Measurements from ENCODE around the gene TTC12.

DNA sequence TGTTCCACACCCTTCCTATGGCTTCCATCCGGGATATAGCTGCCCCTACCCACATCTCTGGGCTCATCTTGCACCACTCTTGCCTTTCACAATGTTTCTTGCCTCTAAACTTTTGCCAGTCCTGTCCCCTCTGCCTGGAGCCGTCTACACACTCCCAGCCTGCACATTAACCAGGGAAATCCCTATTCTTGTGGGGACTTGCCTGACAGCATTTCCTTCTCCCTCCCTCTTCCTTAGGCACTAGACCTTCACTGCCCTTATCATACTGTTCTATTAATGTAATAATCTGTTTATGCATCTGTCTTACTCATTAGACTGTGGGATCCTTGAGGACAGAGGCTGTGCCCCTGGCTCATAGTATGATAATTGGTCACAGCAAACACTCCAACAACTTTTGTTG, 5.8 kb upstream of the TTC12 start:
- TF ChIP-seq RERE (CRISPR knock-in tag; IDR thresholded peaks at IDR 0.05; ENCODE audit: low read depth) (no peak), ZNF549 (CRISPR knock-in tag; IDR thresholded peaks at IDR 0.05) (no peak), MAZ (IDR thresholded peaks at IDR 0.05; ENCODE audit: borderline replicate concordance, low read depth, low read length) (no peak), MAZ (CRISPR knock-in tag; IDR thresholded peaks at IDR 0.05; ENCODE audit: low read depth) (no peak), MAFK (conservative IDR thresholded peaks at IDR 0.05 in 1 of 2, IDR thresholded peaks at IDR 0.05 in 1 of 2; ENCODE audit: low read length in 2 of 2) (no peak), FOXM1 (CRISPR knock-in tag; IDR thresholded peaks at IDR 0.05) (no peak), FOXK2 (IDR thresholded peaks at IDR 0.05) (no peak), HNRNPUL1 (IDR thresholded peaks at IDR 0.05; ENCODE audit: low read depth, low read length) (no peak), ZNF383 (CRISPR knock-in tag; IDR thresholded peaks at IDR 0.05; ENCODE audit: borderline replicate concordance) (no peak), ZNF362 (CRISPR knock-in tag; IDR thresholded peaks at IDR 0.05; ENCODE audit: borderline replicate concordance) (no peak)
- TF ChIP-seq, protein P1, sequence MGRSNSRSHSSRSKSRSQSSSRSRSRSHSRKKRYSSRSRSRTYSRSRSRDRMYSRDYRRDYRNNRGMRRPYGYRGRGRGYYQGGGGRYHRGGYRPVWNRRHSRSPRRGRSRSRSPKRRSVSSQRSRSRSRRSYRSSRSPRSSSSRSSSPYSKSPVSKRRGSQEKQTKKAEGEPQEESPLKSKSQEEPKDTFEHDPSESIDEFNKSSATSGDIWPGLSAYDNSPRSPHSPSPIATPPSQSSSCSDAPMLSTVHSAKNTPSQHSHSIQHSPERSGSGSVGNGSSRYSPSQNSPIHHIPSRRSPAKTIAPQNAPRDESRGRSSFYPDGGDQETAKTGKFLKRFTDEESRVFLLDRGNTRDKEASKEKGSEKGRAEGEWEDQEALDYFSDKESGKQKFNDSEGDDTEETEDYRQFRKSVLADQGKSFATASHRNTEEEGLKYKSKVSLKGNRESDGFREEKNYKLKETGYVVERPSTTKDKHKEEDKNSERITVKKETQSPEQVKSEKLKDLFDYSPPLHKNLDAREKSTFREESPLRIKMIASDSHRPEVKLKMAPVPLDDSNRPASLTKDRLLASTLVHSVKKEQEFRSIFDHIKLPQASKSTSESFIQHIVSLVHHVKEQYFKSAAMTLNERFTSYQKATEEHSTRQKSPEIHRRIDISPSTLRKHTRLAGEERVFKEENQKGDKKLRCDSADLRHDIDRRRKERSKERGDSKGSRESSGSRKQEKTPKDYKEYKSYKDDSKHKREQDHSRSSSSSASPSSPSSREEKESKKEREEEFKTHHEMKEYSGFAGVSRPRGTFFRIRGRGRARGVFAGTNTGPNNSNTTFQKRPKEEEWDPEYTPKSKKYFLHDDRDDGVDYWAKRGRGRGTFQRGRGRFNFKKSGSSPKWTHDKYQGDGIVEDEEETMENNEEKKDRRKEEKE (IDR thresholded peaks at IDR 0.05), result no peak

All from HepG2 (cell line).